Measurements from ENCODE around the gene EXTL1.
A peak's percentile ranks its signal among the peaks of the same experiment; 100 is the strongest.

The EXTL1 gene

GRCh38 chr1:25990702-25991395 is 30.7 kb upstream of the EXTL1 start:
- peak; percentile 97 for ATAC-seq (replicated peaks)
- Mint-ChIP-seq H3K4me3 (peak overlapping the region; percentile 75 to 89), H3K9me3 (no peaks in the 10 kb centered on the region), H3K36me3 (ENCODE audit: insufficient read depth) (peaks cover 27% of the 10 kb centered on the region), H3K27ac (peak overlapping the region; percentile 95 to 96), H3K4me1 (ENCODE audit: low read depth in 2 of 2) (peaks cover 50 to 67% of the 10 kb centered on the region in 2 donors), H3K27me3 (no peaks in the 10 kb centered on the region)
- peak; percentile 50 to 51 (median 51) for DNase-seq

- Mint-ChIP-seq H3K36me3 (ENCODE audit: insufficient read depth) (peaks cover 26% of the 10 kb centered on the region), H3K4me3 (peak overlapping the region in 1 of 2 donors; percentile 9), H3K9me3 (no peaks in the 10 kb centered on the region), H3K27ac (peak overlapping the region; percentile 51 to 96), H3K4me1 (ENCODE audit: low read depth in 2 of 2) (peaks cover 50 to 67% of the 10 kb centered on the region in 2 donors), H3K27me3 (no peaks in the 10 kb centered on the region)
- ATAC-seq (replicated peaks): no peak
- DNase-seq: no peak
Measured at GRCh38 chr1:25991937-25992688, 29.5 kb upstream of the EXTL1 start.

GRCh38 chr1:25992689-25993171 is 28.8 kb upstream of the EXTL1 start:
- H3K27me3 Mint-ChIP-seq: no peaks in the 10 kb centered on the region
- peaks cover 53 to 67% of the 10 kb centered on the region in 2 donors for H3K4me1 Mint-ChIP-seq (ENCODE audit: low read depth in 2 of 2)
- H3K9me3 Mint-ChIP-seq: no peaks in the 10 kb centered on the region
- ATAC-seq (replicated peaks) (no peak), DNase-seq (no peak)
- H3K4me3 Mint-ChIP-seq: peak overlapping the region in 1 of 2 donors; percentile 22
- H3K36me3 Mint-ChIP-seq (ENCODE audit: insufficient read depth): peaks cover 26% of the 10 kb centered on the region
- H3K27ac Mint-ChIP-seq: peak overlapping the region; percentile 51 to 96

- Mint-ChIP-seq H3K27ac (peak overlapping the region; percentile 51 to 96), H3K4me1 (ENCODE audit: low read depth in 2 of 2) (peaks cover 53 to 62% of the 10 kb centered on the region in 2 donors)
Measured at GRCh38 chr1:25993197-25993951, 28.2 kb upstream of the EXTL1 start.

GRCh38 chr1:25994402-25995150 is 27.0 kb upstream of the EXTL1 start:
- Mint-ChIP-seq H3K27me3 (no peaks in the 10 kb centered on the region), H3K36me3 (ENCODE audit: insufficient read depth) (peaks cover 26% of the 10 kb centered on the region), H3K4me3 (no peak overlapping the region), H3K4me1 (ENCODE audit: low read depth in 2 of 2) (peaks cover 48 to 50% of the 10 kb centered on the region in 2 donors), H3K27ac (peak overlapping the region in 1 of 2 donors; percentile 27), H3K9me3 (no peaks in the 10 kb centered on the region)
- ATAC-seq (replicated peaks) (no peak), DNase-seq (no peak)

More at GRCh38 chr1:25993197-25993951, 28.2 kb upstream of the EXTL1 start:
- Mint-ChIP-seq H3K9me3 (no peaks in the 10 kb centered on the region), H3K4me3 (peak overlapping the region in 1 of 2 donors; percentile 22), H3K36me3 (ENCODE audit: insufficient read depth) (peaks cover 30% of the 10 kb centered on the region), H3K27me3 (no peaks in the 10 kb centered on the region)
- DNase-seq: no peak
- no peak for ATAC-seq (replicated peaks)

- Mint-ChIP-seq H3K4me1 (ENCODE audit: low read depth in 2 of 2) (peaks cover 29 to 32% of the 10 kb centered on the region in 2 donors), H3K27ac (peak overlapping the region; percentile 97 to 99), H3K4me3 (peak overlapping the region; percentile 91 to 97), H3K36me3 (ENCODE audit: insufficient read depth) (peaks cover 16% of the 10 kb centered on the region), H3K27me3 (no peaks in the 10 kb centered on the region), H3K9me3 (no peaks in the 10 kb centered on the region)
- DNase-seq (peak in 1 of 3 experiments; percentile 12), ATAC-seq (replicated peaks) (peak; percentile 0)
Measured at GRCh38 chr1:25996966-25997827, 24.4 kb upstream of the EXTL1 start.

DNA sequence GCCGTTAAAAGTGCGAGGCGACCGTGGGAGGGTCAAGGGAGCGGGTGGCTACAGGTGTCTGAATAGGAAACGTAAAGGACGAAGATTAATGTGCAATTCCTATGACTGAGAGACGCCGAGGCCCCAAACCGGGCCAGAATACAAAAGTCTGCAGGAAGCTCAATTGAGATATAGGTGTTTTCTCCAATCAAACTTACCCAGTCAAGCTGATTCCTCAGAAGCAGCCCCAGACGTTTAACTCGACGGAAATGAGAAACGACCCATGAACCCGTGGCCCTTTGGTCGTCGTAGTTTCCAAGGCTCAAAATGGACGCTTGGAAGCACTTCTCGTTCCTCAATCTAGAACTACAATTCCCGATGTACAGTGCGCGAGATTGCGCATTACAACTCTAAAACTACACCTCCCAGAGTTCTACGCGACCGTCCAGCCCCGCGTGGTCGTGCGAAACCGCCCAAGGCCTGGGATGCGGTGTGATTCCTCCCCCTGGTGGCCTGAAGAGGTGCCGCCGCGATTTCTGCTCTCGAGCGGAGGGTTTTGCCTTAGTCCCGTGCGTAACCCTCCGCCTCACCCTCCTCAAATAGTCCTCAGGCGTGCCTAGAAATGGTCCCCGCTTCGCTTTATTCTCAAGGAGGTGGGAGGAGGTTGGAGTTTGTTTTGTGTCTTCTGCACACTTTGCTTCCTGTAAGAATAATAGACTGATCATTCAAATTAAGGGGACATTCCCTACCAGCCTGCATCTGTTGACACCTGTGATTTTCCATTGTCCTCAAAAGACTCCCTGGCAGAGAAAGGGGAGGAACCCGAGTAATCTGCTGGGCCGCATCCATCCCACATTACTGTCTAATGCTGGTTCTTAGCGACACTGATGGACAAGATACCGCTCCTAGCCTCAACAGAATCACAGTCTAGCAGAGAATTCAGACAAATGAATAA is 23.5 kb upstream of the EXTL1 start, which contains the start of gene PAFAH2:
Gene PAFAH2, minus strand, starts transcription at position 236 of the 934 bp plus-strand sequence. CDS start 7,247 bp downstream, outside the sequence.
- peak; percentile 95 to 96 (median 95) for DNase-seq
- peak; percentile 97 for ATAC-seq (replicated peaks)
- Mint-ChIP-seq H3K27ac (peak within 1 kb of the TSS; percentile 97 to 99), H3K4me3 (peak within 1 kb of the TSS; percentile 91 to 97), H3K36me3 (ENCODE audit: insufficient read depth) (peaks cover 16% of the 10 kb centered on the region), H3K4me1 (ENCODE audit: low read depth in 2 of 2) (peaks cover 21 to 23% of the 10 kb centered on the region in 2 donors), H3K27me3 (no peaks in the 10 kb centered on the region), H3K9me3 (no peaks in the 10 kb centered on the region)

GRCh38 chr1:25999041-25999800 is 22.4 kb upstream of the EXTL1 start:
- peaks cover 16% of the 10 kb centered on the region in 2 donors for H3K4me1 Mint-ChIP-seq (ENCODE audit: low read depth in 2 of 2)
- no peaks in the 10 kb centered on the region for H3K9me3 Mint-ChIP-seq
- peaks cover 16% of the 10 kb centered on the region for H3K36me3 Mint-ChIP-seq (ENCODE audit: insufficient read depth)
- ATAC-seq (replicated peaks): no peak
- H3K27ac Mint-ChIP-seq: no peak overlapping the region
- no peak for DNase-seq
- no peak overlapping the region for H3K4me3 Mint-ChIP-seq
- peaks cover 2 to 9% of the 10 kb centered on the region in 2 donors for H3K27me3 Mint-ChIP-seq

DNA sequence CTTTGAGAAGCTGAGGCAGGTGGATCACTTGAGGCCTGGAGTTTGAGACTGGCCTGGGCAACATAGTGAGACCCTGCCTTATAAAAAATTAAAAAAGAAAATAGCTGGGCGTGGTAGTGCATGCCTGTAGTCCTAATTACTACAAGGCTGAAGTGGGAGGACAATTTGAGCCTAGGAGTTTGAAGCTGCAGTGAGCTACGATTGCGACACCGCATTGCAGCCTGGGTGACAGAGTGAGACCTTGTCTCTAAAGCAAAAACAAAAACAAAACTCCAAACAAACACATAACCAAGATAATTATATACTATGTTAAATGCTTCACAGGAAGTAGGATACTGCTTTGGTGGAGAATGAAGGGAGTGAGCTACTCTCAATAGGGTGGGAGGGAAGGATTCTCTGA is 18.3 kb upstream of the EXTL1 start:
- peaks cover 25 to 38% of the 10 kb centered on the region in 2 donors for H3K27me3 Mint-ChIP-seq
- H3K4me1 Mint-ChIP-seq (ENCODE audit: low read depth in 2 of 2): peaks cover 0 to 5% of the 10 kb centered on the region in 2 donors
- ATAC-seq (replicated peaks) (no peak), DNase-seq (no peak)
- H3K27ac Mint-ChIP-seq: no peak overlapping the region
- H3K9me3 Mint-ChIP-seq: no peaks in the 10 kb centered on the region
- H3K4me3 Mint-ChIP-seq: no peak overlapping the region
- H3K36me3 Mint-ChIP-seq (ENCODE audit: insufficient read depth): peaks cover 1% of the 10 kb centered on the region

- Mint-ChIP-seq H3K36me3 (ENCODE audit: insufficient read depth) (no peaks in the 10 kb centered on the region), H3K27ac (no peak overlapping the region), H3K4me3 (no peak overlapping the region), H3K4me1 (ENCODE audit: low read depth in 2 of 2) (peaks cover 0 to under 1% of the 10 kb centered on the region in 2 donors), H3K27me3 (peaks cover 25 to 38% of the 10 kb centered on the region in 2 donors), H3K9me3 (no peaks in the 10 kb centered on the region)
- ATAC-seq (replicated peaks) (no peak), DNase-seq (no peak)
Measured at GRCh38 chr1:26003756-26004155, 17.8 kb upstream of the EXTL1 start.

All from effector memory CD8-positive, alpha-beta T cell (primary cell).